Measurements from ENCODE around the gene RAB11FIP3. TPM values are rescaled to one million over a fixed set of nuclear protein-coding genes. Genes with fewer than 3 reads are reported as not detected.
"Not testable (repeated sequence)": the region's sequence is repeated elsewhere in the genome, so short reads cannot be mapped to it uniquely, and the experiment has no call there.

Gene RAB11FIP3
- total RNA-seq, 1 donor from 2014 or later: 34.9 TPM

- no peak for DNase-seq
Measured at GRCh38 chr16:497258-497657, 71.8 kb downstream of the RAB11FIP3 start.

GRCh38 chr16:499924-500323, 74.5 kb downstream of the RAB11FIP3 start:
- no peak for DNase-seq

- DNase-seq: no peak
Measured at GRCh38 chr16:500709-501108, 75.3 kb downstream of the RAB11FIP3 start.

GRCh38 chr16:502179-502943, 76.9 kb downstream of the RAB11FIP3 start:
- no peak for DNase-seq

- DNase-seq: no peak
Measured at GRCh38 chr16:503150-504071, 78.0 kb downstream of the RAB11FIP3 start.

GRCh38 chr16:505479-506245, 80.2 kb downstream of the RAB11FIP3 start:
- DNase-seq: no peak

- DNase-seq: no peak
Measured at GRCh38 chr16:506246-506546, 80.7 kb downstream of the RAB11FIP3 start.

- DNase-seq: not testable (repeated sequence)
Measured at GRCh38 chr16:507527-507926, 82.1 kb downstream of the RAB11FIP3 start.

- DNase-seq: no peak
Measured at GRCh38 chr16:507996-508395, 82.5 kb downstream of the RAB11FIP3 start.

GRCh38 chr16:508884-509736, 83.7 kb downstream of the RAB11FIP3 start:
- peak; percentile 70 for DNase-seq

GRCh38 chr16:510066-510825, 84.8 kb downstream of the RAB11FIP3 start:
- no peak for DNase-seq

- DNase-seq: no peak
Measured at GRCh38 chr16:512802-513201, 87.4 kb downstream of the RAB11FIP3 start.

- no peak for DNase-seq
Measured at GRCh38 chr16:513950-514349, 88.5 kb downstream of the RAB11FIP3 start.

GRCh38 chr16:515175-515938, 89.9 kb downstream of the RAB11FIP3 start:
- DNase-seq: peak; percentile 35

- DNase-seq: no peak
Measured at GRCh38 chr16:515939-516226, 90.4 kb downstream of the RAB11FIP3 start.

- DNase-seq: no peak
Measured at GRCh38 chr16:516301-516700, 90.9 kb downstream of the RAB11FIP3 start.

GRCh38 chr16:518858-519257, 93.4 kb downstream of the RAB11FIP3 start:
- DNase-seq: no peak

GRCh38 chr16:519425-519824, 94.0 kb downstream of the RAB11FIP3 start:
- DNase-seq: no peak

- no peak for DNase-seq
Measured at GRCh38 chr16:519841-520687, 94.6 kb downstream of the RAB11FIP3 start.

- no peak for DNase-seq
Measured at GRCh38 chr16:520847-521246, 95.4 kb downstream of the RAB11FIP3 start.

All from dermis blood vessel endothelial cell (primary cell).